HCT116 (cell line): ENCODE results near the gene PTPRCAP. TPM values are rescaled to one million over a fixed set of nuclear protein-coding genes. Genes with fewer than 3 reads are reported as not detected.
A peak's percentile ranks its signal among the peaks of the same experiment; 100 is the strongest.

Source experiments
- ATAC-seq: fragments of 200-7000 bp; cut with Tn5 transposase; 2 replicates; pipeline ENCODE4 v1.9.1; 2020; ENCODE audit warnings: mild to moderate bottlenecking, moderate library complexity
- BruUV-seq: library from RNA; stranded (reverse); fragments of 400-500 nt; replicated peaks from 2 replicates; lab custom pipeline; 2021; lab: Mats Ljungman, UMichigan
- CTCF ChIA-PET: fragments of 300-600 bp; sonication (Branson Sonifier 250); formaldehyde crosslinking; loops from one replicate; lab custom pipeline; 2021; ENCODE audit warnings: antibody characterized with exemption; lab: Charles Lee
- POLR2A ChIA-PET: fragments of 300-600, 350-600 bp; sonication (Branson Sonifier 250); formaldehyde crosslinking; loops from one replicate; lab custom pipeline; 2021; ENCODE audit warnings: antibody characterized with exemption; lab: Charles Lee
- RAD21 ChIA-PET, 2 experiments: fragments of 300-600 bp; sonication (Branson Sonifier 250); formaldehyde crosslinking; loops; one replicate each; lab custom pipeline; 2023; ENCODE audit warnings: low total read pairs in 2 of 2; ENCODE audit not compliant: uncharacterized antibody in 2 of 2, unreplicated experiment in 2 of 2, low non-redundant PET in 1 of 2; lab: Charles Lee
- DNase-seq: peaks from one replicate; pipeline ENCODE4 v3.0.0-alpha.2; 2010; ENCODE audit warnings: low read depth, low spot score
- H2AFZ ChIP-seq: fragments of 200-600 bp; shearing (Covaris generic), sonication (generic); 2 replicates; pipeline ENCODE4 v1.6.1; 2017; ENCODE audit warnings: low read depth, mixed run types, mixed read lengths, antibody characterized with exemption, low read length; ENCODE audit not compliant: poor library complexity, severe bottlenecking
- H3K27ac ChIP-seq: 2 replicates; pipeline ENCODE4 v1.5.1; 2012; ENCODE audit warnings: low read depth, low read length
- H3K27me3 ChIP-seq: fragments of 200-600 bp; sonication (generic); 2 replicates; pipeline ENCODE4 v1.6.1; 2016; ENCODE audit warnings: mixed run types, low read length, mixed read lengths; ENCODE audit not compliant: insufficient read depth
- H3K36me3 ChIP-seq, 2 experiments: fragments of 200-500 bp in 1 of 2; fragments of 200-600 bp in 1 of 2; sonication (Bioruptor generic) in 1 of 2; sonication (generic) in 1 of 2; 2 replicates each; pipeline versions ENCODE4 v1.5.1 to v1.6.1; 2014 to 2016; ENCODE audit warnings: low read length in 2 of 2, inconsistent platforms in 1 of 2, mixed read lengths in 1 of 2, mixed run types in 1 of 2; ENCODE audit not compliant: insufficient read depth in 2 of 2, control insufficient read depth in 1 of 2
- H3K4me1 ChIP-seq, 2 experiments: fragments of 200-600 bp in 1 of 2; sonication (generic) in 1 of 2; 2 replicates each; pipeline versions ENCODE4 v1.5.1 to v1.6.1; 2012 to 2017; ENCODE audit warnings: low read length in 2 of 2, inconsistent platforms in 1 of 2, mild to moderate bottlenecking in 1 of 2, mixed read lengths in 1 of 2, mixed run types in 1 of 2, moderate library complexity in 1 of 2; ENCODE audit not compliant: insufficient read depth in 2 of 2, control insufficient read depth in 1 of 2
- H3K4me2 ChIP-seq: fragments of 200-600 bp; sonication (generic); 2 replicates; pipeline ENCODE4 v1.6.1; 2017; ENCODE audit warnings: mixed run types, low read length, mixed read lengths
- H3K4me3 ChIP-seq, 2 experiments: fragments of 200-600 bp in 1 of 2; sonication (generic) in 1 of 2; replicated peaks in 1 of 2; 2 replicates each; pipeline ENCODE4 v1.5.1; 2011 to 2016; ENCODE audit warnings: low read length in 2 of 2, control low read depth in 1 of 2, low read depth in 1 of 2, mild to moderate bottlenecking in 1 of 2, mixed read lengths in 1 of 2, mixed run types in 1 of 2
- H3K79me2 ChIP-seq: fragments of 200-600 bp; sonication (generic); 2 replicates; pipeline ENCODE4 v1.6.1; 2017; ENCODE audit warnings: mild to moderate bottlenecking, mixed run types, low read length, moderate library complexity, mixed read lengths; ENCODE audit not compliant: insufficient read depth
- H3K9ac ChIP-seq: fragments of 200-600 bp; sonication (generic); 2 replicates; pipeline ENCODE4 v1.6.1; 2016; ENCODE audit warnings: low read length, mixed read lengths
- H3K9me2 ChIP-seq: fragments of 200-600 bp; sonication (generic), shearing (Covaris generic); 2 replicates; pipeline ENCODE4 v1.6.1; 2017; ENCODE audit warnings: mixed run types, mild to moderate bottlenecking, moderate library complexity; ENCODE audit not compliant: insufficient read depth
- H3K9me3 ChIP-seq, 2 experiments: fragments of 200-500 bp in 1 of 2; fragments of 200-600 bp in 1 of 2; sonication (Bioruptor generic) in 1 of 2; sonication (generic) in 1 of 2; 2 replicates each; pipeline ENCODE4 v1.6.1; 2014 to 2017; ENCODE audit warnings: low read length in 2 of 2, mixed read lengths in 2 of 2, inconsistent platforms in 1 of 2, low read depth in 1 of 2, mild to moderate bottlenecking in 1 of 2, mixed run types in 1 of 2, moderate library complexity in 1 of 2; ENCODE audit not compliant: control insufficient read depth in 1 of 2, insufficient read depth in 1 of 2
- H4K20me1 ChIP-seq: fragments of 200-600 bp; sonication (generic), shearing (Covaris generic); 2 replicates; pipeline ENCODE4 v1.6.1; 2017; ENCODE audit warnings: mixed run types, mild to moderate bottlenecking, moderate library complexity; ENCODE audit not compliant: insufficient read depth
- EZH2phosphoT487 ChIP-seq: fragments of 200-600 bp; IDR thresholded peaks from 2 replicates; pipeline ENCODE4 v1.6.1; 2018; ENCODE audit warnings: antibody characterized with exemption, borderline replicate concordance
- POLR2AphosphoS5 ChIP-seq: IDR thresholded peaks from 2 replicates; pipeline ENCODE4 v1.6.1; 2011; ENCODE audit warnings: mild to moderate bottlenecking, low read depth, low read length, moderate library complexity
- RAD21 ChIP-seq: IDR thresholded peaks from 2 replicates; pipeline ENCODE4 v1.6.1; 2012; ENCODE audit warnings: low read depth, mild to moderate bottlenecking
- SRF ChIP-seq: IDR thresholded peaks from 2 replicates; pipeline ENCODE4 v1.6.1; 2012; ENCODE audit warnings: low read depth
- ZBTB33 ChIP-seq: IDR thresholded peaks from 2 replicates; pipeline ENCODE4 v1.6.1; 2011; ENCODE audit warnings: mild to moderate bottlenecking, low read length, moderate library complexity; ENCODE audit not compliant: insufficient replicate concordance; ENCODE audit errors: extremely low read depth
- intact Hi-C: fragments of 100-400 bp; cut with micrococcal nuclease; formaldehyde crosslinking; loops from 2 replicates; pipeline ENCODE4 v1.10.0; 2022
- total RNA-seq: library from RNA; stranded (reverse); gene quantifications from one replicate; pipeline ENCODE4 v1.2.1, GENCODE V29; 2021; ENCODE audit not compliant: unreplicated experiment
- TF ChIP-seq, protein P1 (sequence below): IDR thresholded peaks from 2 replicates; pipeline ENCODE4 v1.6.1; 2012

Gene PTPRCAP
- total RNA-seq, 1 experiment from 2014 or later: 1.4 TPM

DNA sequence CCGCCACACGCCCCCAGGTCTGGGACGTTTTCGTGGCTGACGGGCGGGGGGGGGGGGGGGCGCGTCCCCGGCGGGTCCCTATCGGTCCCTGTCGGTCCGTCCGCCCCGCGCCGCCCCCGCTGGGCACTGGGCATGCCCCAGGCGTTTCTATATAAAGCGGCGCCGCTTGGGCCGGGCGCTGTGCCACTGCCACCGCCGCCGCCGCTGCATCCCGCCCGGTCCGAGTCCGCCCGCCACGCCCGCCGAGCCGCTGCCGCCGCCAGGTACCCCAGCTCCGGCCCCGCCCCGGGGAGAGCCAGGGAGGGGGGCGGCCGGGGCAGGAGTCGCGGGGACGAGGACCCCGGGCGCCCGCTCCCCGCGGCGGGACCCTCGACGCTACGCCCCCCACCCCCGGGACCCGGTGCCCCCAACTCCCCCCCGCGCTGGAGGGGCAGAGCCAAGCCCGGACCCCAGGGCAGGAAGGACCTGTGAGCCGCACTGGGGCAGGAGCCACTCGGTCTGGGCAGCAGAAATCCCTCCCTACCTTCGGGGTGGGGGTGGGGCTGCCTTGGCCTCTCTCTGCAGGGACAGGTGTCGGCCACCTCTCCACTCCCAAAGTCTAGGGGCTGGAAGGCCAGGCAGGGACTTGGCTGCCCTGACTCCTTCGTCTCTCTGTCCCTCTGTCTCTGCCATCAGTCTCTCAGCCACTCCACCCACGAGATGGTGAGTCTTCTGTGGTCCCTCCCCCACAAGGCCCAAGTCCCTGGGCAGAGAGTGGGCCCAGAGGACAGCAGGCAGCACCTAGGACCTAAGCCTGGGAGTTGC, 21.8 kb downstream of the PTPRCAP start, which contains the start of gene CARNS1:
Gene CARNS1 (plus strand): TSS at position 178 of the 804 bp plus-strand sequence. CDS start 522 bp downstream, at position 700.
- Histone ChIP-seq H3K27ac (peak within 1 kb of the TSS; percentile 18; the same call in 1 of the 2 replicates), H3K79me2 (no peaks in the 10 kb centered on the region), H2AFZ (no peak within 1 kb of the TSS), H3K4me3 (peak within 1 kb of the TSS; percentile 40 to 56), H4K20me1 (no peaks in the 10 kb centered on the region), H3K36me3 (no peaks in the 10 kb centered on the region), H3K4me1 (peaks cover 19 to 39% of the 10 kb centered on the region in 2 experiments; a peak in 3 of 4 replicates), H3K27me3 (no peaks in the 10 kb centered on the region), H3K4me2 (peak within 1 kb of the TSS; percentile 81)
- ChIA-PET RAD21 (interaction anchor here in 1 of 2 experiments (0.7 kb wide), 1 partner anchor 131 kb away, joined by 9 read pairs; no protein-coding TSS in a partner anchor), POLR2A (no interaction called here), CTCF (no interaction called here)
- BruUV-seq: no TSS peak
- DNase-seq (no peak), ATAC-seq (peak; percentile 28)
- TF ChIP-seq POLR2AphosphoS5 (no peak), ZBTB33 (no peak), SRF (no peak), RAD21 (no peak), EZH2phosphoT487 (no peak)
- TF ChIP-seq, protein P1, sequence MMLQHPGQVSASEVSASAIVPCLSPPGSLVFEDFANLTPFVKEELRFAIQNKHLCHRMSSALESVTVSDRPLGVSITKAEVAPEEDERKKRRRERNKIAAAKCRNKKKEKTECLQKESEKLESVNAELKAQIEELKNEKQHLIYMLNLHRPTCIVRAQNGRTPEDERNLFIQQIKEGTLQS: no peak
- TF ChIP-seq, all 23 proteins: peak for 0
- H3K9me3 ChIP-seq: no peaks in the 10 kb centered on the region
- H3K9me2 ChIP-seq: no peaks in the 10 kb centered on the region
- H3K9ac ChIP-seq: peak within 1 kb of the TSS; percentile 52
- intact Hi-C loops: no loop called here
